GM19328 (cell line): ENCODE measurements around the gene RMI1.
A peak's percentile ranks its signal among the peaks of the same experiment; 100 is the strongest.
"Not testable (repeated sequence)": the region's sequence is repeated elsewhere in the genome, so short reads cannot be mapped to it uniquely, and the experiment has no call there.

Experiments used
- ATAC-seq: cut with Tn5 transposase; IDR thresholded peaks from one replicate; pipeline ENCODE4 v1.9.1; 2021; ENCODE audit warnings: mild to moderate bottlenecking, moderate library complexity; ENCODE audit not compliant: unreplicated experiment

The RMI1 gene

DNA sequence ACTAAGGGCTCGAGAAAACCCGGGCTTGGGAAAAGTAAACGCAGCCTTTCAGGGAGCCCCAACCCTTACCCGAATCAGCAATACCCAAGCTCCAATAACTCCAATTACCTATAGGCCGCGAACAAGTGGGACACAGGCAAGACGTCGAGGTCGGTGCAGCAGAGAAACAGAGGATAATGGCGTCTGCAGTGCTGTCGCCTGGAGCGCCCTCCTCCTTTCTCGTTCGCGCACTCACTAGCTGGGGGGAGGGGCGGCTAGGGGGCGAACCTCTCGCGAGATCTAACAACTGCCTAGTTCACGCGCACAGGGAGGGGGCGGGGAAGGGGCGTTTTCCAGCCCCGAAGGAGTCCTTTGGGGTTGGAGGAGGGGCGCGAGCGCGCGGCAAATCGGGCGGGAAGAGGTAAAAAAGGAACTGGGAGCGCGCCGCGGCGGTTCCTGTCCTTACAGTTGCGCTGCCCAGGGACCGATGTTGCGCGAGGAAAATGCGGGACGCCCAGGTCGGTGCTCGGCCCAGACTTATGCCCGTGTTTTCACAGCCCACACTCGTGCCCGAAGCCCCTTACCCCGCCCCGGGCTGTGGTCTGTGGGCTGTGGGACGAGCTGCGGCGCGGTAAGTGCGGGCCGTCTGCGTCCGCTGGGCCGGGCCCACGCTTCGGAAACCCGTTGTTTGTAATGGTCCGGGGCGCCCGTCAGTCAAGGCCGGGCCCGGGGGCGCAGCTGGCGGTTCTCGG lies at the start of gene RMI1:
TSS of gene RMI1 (plus strand) at position 411 of the 731 bp plus-strand sequence. CDS start 20,182 bp downstream, outside the sequence.
- ATAC-seq, result peak; percentile 71

DNA sequence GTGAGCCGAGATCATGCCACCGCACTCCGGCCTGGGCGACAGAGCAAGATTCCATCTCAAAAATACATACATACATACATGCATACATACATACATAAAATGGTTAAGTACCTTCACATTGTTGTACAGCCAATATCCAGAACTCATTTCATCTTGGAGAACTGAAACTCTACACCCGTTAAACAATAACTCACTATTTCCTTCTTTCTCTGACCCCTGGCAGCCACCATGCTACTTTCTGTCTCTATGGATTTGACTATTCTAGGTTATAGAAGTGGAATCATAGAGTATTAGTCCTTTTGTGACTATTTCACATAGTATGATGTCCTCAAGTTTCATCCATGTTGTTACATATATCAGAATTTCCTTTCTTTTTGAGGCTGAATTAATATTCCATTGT lies 49.7 kb upstream of the RMI1 start:
- no peak for ATAC-seq

DNA sequence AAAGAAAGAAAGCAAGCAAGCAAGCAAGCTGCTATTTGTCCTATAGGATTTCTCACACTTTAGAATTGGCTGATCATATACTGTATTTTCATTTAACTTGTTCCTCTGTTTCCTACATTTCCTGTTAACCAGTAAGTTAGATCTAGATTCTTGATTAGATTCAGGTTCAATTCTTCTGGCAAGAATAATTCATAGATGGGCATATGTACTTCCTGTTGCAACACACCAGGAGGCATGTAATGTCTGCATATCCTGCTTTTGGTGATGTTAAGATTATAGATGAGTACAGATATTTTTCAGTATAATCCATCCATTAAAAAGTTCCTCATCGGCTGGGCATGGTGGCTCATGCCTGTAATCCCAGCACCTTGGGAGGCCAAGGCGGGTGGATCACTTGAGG lies 48.6 kb upstream of the RMI1 start:
- no peak for ATAC-seq

DNA sequence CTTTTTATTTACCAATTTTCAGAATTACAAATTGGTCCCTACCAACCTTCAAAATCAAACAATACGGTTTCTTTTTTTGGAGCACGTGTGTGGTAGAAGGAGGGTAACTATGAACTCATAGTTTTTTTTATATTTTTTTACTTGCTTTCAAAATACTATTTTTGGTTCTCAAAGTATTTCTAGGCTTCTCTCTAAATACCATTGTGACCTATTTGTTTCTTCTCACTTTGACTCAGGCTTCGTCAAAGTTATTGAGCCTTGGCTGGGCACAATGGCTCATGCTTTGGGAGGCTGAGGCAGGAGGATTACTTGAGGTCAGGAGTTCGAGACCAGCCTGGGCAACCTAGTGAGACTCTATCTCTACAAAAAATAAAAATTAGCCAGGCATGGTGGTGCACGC lies 47.8 kb upstream of the RMI1 start:
- ATAC-seq, result no peak

DNA sequence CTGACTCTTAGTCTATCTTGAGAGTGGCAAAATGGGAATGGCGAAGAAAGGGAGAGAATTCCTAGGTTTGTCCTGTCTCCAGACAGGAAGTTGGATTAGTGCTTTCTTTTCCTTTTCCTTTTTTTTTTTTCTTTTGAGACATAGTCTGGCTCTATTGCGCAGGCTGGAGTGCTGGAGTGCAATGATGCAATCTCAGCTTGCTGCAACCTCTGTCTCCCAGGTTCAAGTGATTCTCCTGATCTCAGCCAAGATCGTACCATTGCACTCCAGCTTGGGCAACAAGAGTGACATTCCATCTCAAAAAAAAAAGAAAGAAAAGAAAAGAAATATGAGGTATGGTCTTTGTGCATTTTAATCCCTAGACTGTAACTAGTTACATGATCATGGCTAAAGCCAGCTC lies 46.8 kb upstream of the RMI1 start:
- ATAC-seq, result no peak

DNA sequence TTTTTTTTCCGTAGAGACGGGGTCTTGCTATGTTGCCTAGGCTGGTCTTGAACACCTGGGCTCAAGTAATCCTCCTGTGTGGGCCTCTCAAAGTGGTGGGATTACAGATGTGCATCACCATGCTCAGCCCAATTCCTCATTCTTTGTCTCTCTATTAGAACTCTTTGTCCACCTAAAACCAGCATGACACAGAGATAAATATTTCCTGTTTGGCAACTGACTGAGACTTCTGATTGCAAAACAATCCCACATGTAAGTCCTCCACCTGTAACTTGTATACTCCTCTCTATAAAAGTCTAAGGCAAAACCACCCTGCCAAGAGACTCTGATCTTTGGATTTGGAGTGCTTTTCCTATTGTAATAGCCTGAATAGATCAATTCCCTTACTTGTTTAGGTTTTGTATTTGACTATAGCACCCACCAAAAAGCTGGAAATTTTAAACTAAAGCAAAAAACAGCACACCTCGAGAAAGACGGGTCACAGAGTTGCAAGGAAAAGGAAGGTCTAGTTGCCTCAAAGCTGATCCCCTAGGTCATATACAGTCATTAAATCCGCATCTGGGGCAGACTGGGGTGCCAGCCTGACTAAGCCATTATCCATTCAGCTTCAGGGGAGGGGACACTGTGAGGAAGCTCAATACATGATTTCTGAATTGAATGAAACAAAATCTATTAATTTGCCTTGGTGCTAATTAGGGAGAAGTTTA lies 45.9 kb upstream of the RMI1 start:
- no peak for ATAC-seq

DNA sequence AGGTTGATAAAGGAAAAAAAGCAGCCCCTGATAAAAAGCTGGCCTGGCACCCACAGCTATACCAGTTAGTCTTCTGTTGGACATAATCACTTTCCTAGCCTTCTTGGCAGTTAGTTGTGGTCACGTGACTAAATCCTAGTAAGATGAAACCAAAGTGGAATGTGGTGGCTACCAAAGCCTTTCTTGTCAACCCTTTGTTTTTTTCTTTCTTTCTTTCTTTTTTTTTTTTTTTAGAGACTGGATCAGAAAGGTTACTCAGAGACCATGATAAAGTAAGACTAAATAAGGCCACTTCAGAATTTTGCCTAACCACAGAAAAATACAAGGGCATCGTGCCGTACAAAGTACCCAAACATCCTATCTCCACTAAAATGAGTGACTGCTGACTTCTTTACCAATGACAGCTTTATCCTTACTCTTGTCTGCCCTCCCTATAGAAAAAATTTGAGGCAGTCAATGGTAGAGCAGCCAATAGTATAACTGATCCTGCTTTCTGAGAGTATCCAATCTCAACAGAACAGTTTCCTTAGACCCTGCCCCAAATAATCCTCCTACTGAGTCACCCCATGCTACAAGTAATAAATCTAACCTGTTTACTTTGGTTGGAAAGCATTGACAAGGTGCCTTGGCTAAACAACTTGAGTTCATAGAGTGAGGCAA lies 45.2 kb upstream of the RMI1 start:
- no peak for ATAC-seq

DNA sequence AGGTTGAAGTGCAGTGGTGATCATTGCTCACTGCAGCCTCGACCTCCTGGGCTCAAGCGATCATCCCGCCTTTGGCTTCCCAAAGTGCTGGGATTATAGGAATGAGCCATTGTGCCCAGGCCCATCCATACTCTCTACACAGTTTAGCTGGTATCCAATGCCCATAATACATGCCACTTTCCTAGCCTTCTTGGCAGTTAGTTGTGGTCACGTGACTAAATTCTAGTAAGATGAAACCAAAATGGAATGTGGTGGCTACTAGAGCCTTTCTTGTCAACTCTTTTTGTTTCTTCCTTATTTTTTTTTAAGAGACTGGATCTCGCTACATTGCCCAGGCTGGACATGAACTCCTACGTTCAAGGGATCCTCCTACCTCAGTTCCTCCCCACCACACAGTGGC lies 44.1 kb upstream of the RMI1 start:
- ATAC-seq, result no peak

DNA sequence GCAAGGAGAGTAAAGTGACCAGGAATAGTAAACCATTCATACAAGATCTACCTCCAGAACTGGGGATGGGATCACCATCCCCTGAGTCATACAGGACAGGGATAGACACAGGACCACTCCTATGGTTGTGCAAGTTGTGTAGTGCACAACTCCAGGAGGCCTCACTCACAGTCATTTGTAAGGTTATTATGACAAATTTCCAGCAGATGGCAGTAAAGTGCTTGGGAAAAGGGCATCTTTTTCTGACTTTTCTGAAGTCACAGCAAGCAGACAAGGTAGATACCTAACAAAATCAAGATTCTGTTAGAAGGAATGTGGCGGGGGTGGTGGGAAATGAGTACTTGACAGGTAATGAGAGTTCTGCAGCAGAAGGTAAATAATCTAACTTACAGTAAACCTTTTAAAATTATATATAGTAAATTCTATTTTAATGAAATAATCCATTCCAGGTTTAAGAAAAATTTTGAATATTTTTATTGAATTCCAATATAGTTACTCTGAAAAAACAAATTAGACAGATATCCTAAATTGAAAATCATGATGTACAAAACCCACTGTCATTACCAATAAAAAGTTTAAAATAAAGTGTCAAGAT lies 42.6 kb upstream of the RMI1 start:
- ATAC-seq, result no peak

DNA sequence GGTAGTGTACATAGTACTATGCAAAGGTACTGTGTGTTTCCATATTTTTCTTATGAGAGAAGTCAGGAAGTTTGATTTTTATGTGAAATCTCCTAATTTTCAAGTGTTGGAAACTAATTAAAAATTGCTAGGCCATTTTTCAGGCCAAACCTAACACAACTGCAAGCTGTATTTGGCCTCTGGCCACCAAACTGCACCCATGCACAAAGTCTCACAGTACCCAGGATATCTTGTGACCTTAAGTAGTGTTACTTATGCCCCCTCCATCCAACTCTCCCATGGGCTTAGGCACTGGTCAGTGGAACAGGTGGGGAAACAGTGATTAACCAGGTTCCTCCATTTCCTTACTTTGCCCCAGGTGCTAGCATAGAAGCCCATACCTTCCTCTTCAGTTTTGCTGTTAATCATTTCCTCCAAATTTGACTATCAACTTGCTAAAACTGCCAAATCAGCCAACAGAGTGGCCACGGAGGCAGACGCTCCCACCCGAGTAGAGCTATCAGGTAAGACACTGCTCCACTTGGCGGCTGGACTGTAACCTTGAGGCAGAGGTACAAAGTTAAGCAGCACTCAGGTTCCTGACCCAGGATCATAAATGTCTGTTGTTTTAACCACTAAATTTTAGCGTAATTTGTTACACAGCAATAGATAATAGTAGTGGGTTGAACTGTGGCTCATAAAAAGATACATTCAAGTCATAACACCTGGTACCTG lies 39.9 kb upstream of the RMI1 start:
- no peak for ATAC-seq

DNA sequence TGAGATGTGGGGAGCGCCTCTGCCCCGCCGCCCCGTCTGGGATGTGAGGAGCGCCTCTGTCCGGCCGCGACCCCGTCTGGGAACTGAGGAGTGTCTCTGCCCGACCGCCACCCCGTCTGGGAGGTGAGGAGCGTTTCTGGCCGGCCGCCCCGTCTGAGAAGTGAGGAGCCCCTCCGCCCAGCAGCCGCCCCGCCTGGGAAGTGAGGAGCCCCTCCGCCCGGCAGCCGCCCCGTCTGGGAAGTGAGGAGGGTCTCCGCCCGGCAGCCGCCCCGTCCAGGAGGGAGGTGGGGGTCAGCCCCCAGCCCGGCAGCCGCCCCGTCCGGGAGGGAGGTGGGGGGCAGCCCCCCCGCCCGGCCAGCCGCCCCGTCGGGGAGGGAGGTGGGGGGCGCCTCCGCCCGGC lies 32.5 kb upstream of the RMI1 start:
- ATAC-seq, result not testable (repeated sequence)

DNA sequence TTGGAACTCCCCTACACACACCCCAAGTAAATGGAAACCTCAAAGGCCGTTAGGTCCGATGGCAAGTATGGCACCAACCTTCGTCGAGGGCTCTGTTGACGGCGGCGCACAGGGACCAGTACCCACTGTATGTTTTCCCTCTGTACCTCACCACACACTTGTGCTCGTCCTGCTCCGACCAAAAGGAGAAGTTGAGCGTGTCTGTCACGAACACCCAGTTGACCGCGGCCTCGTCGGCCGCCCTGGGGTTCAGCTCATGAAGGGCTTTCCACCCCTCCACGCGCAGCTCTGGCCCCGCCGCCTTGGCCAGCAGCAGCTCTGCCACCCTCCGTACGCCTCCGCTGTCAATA lies 24.5 kb upstream of the RMI1 start:
- ATAC-seq, result peak; percentile 39

DNA sequence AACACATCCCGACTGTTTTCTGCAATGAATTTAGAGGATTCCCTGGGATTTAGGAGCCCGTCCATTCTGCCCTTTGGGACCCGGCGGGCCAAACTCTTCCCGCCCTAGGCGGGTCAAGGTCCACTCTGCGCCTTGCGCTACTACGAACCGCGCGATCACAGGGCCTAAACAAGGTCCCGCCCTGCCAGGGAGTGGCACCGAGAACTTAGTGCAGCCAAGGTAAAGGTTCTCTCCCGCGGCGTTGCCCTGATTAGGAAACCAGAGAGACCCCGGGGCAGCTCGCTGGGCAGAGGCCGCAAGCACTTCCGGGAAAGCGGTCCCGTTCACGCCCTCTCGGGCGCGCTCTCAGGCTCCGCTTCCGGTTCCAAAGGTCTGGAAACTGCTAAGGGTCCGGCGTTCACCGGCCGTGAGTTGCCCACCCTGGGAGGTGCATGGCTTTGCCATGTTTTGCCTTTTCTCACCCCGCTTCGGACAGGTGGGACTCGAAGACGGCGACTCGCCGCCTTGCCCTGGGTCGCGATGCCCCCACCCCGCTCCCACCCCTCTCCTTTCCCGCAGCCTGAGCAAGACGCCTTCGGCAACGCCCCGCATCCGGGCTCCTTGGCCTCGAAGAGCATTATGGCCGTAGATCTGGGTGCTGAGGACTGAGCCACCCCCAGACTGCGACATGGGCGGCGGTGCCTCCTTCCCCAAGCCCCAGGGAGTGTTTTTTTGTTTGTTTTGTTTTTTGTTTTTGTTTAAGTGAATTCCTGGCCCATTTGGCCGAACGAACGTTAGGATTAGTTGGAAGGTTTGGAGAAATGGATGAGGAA lies 24.0 kb upstream of the RMI1 start:
- peak; percentile 82 for ATAC-seq

DNA sequence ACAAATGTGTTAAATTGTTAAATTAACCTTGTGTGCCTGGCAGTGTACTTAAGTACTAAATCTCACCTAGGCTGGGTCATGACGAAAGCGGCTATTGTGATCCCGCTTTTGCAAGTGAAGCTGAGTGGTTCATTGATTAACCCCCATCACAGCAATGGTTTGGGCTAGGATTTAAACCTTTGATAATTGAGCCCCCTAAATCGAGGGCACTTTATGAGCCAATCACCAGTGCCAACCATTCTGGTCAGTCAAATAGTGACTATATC lies 23.4 kb upstream of the RMI1 start:
- no peak for ATAC-seq

DNA sequence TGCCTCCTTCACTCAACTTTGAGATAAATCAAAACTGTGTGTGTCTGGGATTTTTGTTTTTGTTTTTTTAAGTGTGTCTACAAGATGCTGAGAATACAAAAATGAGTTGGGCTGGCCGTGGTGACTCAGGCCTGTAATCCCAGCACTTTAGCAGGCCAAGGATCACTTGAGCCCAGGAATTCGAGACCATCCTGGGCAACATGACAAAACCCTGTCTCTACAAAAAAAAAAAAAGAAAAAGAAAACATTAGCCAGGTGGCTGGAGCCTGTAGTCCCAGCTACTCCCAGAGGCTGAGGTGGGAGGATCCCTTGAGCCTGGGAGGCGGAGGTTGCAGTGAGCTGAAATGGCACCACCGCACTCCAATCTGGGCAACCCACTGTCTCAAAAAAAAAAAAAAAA lies 21.5 kb upstream of the RMI1 start:
- no peak for ATAC-seq

DNA sequence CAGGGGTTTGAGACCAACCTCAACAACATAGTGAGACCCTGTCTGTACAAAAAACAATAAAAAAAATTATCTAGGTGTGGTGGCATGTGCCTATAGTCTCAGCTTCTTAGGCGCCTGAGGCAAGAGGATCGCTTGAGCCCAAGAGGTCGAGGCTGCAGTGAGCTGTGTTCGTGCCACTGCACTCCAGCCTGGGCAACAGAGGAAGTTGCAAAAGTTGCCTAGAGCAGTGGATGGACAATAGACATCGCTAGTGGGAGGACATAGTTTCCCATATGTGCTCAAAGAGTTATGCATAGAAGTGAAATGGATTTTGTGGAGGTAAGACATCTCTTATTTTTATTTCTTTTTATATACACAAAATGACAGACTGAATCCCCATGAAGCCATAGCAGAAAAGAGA lies 19.6 kb upstream of the RMI1 start:
- no peak for ATAC-seq

DNA sequence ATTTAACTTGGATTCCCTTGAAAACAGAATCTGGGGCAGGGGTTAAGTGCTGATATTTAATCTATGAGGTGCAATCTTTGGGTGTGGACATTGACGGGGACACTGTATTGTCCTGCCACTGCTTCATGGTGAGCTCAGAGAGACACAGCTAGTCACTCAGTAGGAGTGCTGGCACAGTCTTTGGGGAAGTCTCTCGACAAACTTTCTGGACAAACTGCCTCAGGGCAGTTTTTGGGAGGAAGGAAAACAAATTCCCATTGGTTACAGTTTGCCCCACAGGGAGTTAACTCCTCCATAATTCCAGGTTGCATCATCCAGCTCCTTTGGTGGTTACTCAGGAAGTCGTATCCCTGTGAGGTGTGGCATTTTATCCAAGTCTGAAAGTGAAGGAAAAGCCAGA lies 18.4 kb upstream of the RMI1 start:
- ATAC-seq, result no peak

DNA sequence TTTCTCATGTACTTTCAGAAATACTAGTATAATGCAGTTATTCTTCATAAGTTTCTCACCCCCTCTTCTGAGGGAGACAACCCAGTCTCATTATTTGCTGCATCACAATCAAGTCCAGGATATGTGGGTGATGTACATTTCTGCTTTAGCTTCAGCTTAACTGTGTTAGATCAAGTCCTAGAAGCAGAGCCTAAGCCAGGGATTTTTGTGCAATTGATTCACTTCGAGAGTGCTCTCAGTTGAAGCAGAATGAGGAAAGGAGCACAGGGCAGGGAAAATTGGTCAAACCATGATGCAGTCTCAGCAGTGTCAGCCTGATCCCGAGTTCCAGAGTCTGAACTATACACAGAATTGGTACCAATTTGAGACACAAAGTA lies 15.6 kb upstream of the RMI1 start:
- no peak for ATAC-seq

DNA sequence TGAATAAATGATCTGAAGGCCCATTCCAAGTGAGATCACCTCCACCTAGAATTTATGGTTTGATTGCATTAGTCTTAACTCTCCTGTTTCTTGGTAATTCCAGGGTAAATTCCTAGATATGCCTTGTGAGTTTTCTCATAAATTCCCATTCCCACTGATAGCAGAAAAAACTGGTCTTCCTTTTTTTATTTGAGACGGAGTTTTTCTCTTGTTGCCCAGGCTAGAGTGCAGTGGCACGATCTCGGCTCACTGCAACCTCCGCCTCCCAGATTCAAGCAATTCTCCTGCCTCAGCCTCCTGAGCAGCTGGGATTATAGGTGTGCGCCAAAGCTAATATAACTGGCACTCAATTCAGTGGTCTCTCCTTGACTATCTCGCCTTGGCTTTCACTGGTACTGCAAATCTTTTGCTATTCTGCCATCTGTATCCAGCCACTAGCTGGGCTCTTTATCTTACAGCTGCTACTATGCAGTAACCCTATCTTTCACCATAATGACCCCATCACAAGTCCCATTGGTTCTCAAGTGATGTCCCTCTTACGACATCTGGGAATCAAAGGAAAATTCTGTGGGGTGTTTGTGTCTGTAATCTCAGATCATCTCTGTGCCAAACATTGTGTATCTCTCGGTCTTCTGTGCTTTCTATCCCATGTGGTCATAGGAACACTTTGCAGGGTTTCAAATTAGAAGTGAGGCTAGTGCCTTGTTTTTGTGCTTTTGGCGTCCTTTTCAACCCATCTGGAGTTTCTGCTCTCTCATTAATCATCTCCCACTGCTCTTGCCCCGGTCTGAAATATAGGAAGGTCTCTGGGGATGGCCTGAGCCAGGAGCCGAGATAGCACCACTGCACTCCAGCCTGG lies 15.0 kb upstream of the RMI1 start:
- ATAC-seq, result no peak

DNA sequence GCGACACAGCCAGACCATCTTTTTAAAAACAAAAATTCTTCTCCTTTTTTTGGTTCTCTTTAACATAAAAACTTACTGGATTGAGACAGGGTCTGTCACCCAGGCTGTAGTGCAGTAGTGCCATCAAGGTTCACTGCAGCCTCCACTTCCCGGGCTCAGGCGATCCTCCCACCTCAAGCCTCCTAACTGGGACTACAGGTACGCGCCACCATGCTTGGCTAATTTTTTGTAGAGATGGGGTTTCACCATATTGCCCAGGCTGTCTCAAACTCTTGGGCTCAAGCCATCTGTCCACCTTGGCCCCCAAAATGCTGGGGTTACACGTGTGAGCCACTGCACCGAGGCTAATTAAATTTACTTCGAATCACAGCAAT lies 14.4 kb upstream of the RMI1 start:
- no peak for ATAC-seq
